Activated CD8-positive, alpha-beta memory T cell treated with anti-CD3 and anti-CD28 coated beads, Interleukin-2, amount 50 U/mL, for 48 hours (primary cell): ENCODE measurements around the gene ZNF26.
"Not testable (repeated sequence)": the region's sequence is repeated elsewhere in the genome, so short reads cannot be mapped to it uniquely, and the experiment has no call there.

Experiments used
- DNase-seq: peaks from one replicate; pipeline ENCODE4 v3.0.0-alpha.2; 2020

The ZNF26 gene

GRCh38 chr12:132986001-132986884, at the start of gene ZNF26:
Gene ZNF26 (plus strand): TSS chr12:132986367. CDS start chr12:132986841, 474 bp downstream.
- peak; percentile 89 for DNase-seq

GRCh38 chr12:132936921-132937320, 49.2 kb upstream of the ZNF26 start:
- DNase-seq: not testable (repeated sequence)

- DNase-seq: no peak
These were observed 48.7 kb upstream of the ZNF26 start for GRCh38 chr12:132937476-132937875.

- not testable (repeated sequence) for DNase-seq
These were observed 47.4 kb upstream of the ZNF26 start for GRCh38 chr12:132938807-132939206.

- no peak for DNase-seq
These were observed 46.0 kb upstream of the ZNF26 start for GRCh38 chr12:132940071-132940719.

GRCh38 chr12:132941336-132941954, 44.7 kb upstream of the ZNF26 start:
- no peak for DNase-seq

GRCh38 chr12:132942611-132943010, 43.6 kb upstream of the ZNF26 start:
- DNase-seq: no peak

GRCh38 chr12:132945806-132946205, 40.4 kb upstream of the ZNF26 start:
- DNase-seq: no peak

GRCh38 chr12:132946246-132946820, 39.8 kb upstream of the ZNF26 start:
- DNase-seq: no peak

GRCh38 chr12:132948146-132949066, 37.8 kb upstream of the ZNF26 start:
- no peak for DNase-seq

- no peak for DNase-seq
These were observed 36.0 kb upstream of the ZNF26 start for GRCh38 chr12:132949936-132950837.

- DNase-seq: no peak
These were observed 35.2 kb upstream of the ZNF26 start for GRCh38 chr12:132950844-132951535.

- DNase-seq: no peak
These were observed 34.5 kb upstream of the ZNF26 start for GRCh38 chr12:132951649-132952048.

- no peak for DNase-seq
These were observed 33.6 kb upstream of the ZNF26 start for GRCh38 chr12:132952371-132953162.

GRCh38 chr12:132953163-132953425, 33.1 kb upstream of the ZNF26 start:
- DNase-seq: no peak

GRCh38 chr12:132953771-132954170, 32.4 kb upstream of the ZNF26 start:
- no peak for DNase-seq

GRCh38 chr12:132954471-132955048, 31.6 kb upstream of the ZNF26 start:
- no peak for DNase-seq

- DNase-seq: peak; percentile 70
These were observed 30.8 kb upstream of the ZNF26 start for GRCh38 chr12:132955094-132956010.
